ENCODE data around the gene GPATCH2L.

GPATCH2L gene

DNA sequence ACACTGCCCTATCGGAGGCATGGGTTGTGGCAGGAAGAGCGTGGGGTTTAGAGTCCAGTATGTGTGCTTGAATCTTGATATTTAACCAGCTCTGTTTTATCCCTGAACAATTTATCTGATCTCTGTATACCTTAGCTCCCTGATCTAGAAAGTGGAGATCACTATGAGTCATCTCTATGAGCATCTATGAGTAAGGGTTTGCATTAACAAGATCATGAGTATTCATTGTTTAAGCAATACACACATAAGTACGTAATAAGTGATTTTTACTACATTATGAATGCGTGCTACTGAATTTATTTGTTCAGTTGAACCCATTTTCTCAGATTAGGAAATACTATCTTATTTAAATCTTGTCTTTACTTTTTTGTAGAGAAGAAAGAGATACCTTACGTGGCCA lies 49.4 kb downstream of the GPATCH2L start:
- no peak for DNase-seq

- DNase-seq = no peak
Measured at GRCh38 chr14:76203086-76204001, 51.6 kb downstream of the GPATCH2L start.

- no peak for DNase-seq
Measured at GRCh38 chr14:76204461-76205230, 52.9 kb downstream of the GPATCH2L start.

GRCh38 chr14:76205708-76206107 lies 54.0 kb downstream of the GPATCH2L start:
- no peak for DNase-seq

- DNase-seq = no peak
Measured at GRCh38 chr14:76208340-76208739, 56.6 kb downstream of the GPATCH2L start.

GRCh38 chr14:76212242-76212641 lies 60.5 kb downstream of the GPATCH2L start:
- DNase-seq = no peak

DNA sequence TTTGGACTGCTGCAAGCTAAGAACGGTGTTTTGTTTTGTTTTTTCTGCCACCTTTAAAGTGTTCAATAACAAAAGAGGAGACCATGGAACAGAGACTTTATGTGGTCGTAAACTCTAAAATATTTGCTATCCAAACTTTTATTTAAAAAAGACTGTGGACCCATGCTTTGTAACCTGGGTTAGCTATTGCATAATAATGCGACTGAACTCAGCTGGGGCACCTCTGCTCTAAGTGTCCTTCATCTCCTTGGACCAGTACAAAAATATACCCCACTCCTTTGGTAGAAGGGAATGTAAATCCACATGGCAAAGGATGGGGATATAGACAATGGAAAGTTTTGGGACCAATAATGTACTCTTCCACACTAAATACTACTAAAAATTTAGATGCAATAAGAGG lies 65.5 kb downstream of the GPATCH2L start:
- no peak for DNase-seq

DNA sequence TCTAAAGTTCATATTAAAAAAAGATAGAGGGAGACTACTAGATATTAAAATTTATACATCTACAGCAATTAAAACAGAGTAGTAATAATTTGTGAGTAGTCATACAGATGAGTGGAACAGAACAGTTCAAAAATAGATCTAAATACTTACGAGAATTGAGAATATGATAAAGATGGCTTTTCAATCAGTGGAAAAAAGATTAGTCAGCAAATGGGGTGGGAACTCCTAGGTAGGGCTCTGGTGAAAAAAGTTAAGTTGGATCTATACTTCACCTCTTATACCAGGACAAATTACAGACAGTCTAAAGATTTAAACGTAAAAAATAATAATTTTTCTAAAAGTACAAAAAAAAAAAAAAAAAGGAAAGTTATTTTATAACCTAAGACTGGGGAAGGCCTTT lies 66.9 kb downstream of the GPATCH2L start:
- DNase-seq = no peak

- DNase-seq = no peak
Measured at GRCh38 chr14:76219873-76220272, 68.2 kb downstream of the GPATCH2L start.

GRCh38 chr14:76227450-76228050 lies 75.8 kb downstream of the GPATCH2L start:
- no peak for DNase-seq

- DNase-seq = no peak
Measured at GRCh38 chr14:76228138-76228537, 76.4 kb downstream of the GPATCH2L start.

DNA sequence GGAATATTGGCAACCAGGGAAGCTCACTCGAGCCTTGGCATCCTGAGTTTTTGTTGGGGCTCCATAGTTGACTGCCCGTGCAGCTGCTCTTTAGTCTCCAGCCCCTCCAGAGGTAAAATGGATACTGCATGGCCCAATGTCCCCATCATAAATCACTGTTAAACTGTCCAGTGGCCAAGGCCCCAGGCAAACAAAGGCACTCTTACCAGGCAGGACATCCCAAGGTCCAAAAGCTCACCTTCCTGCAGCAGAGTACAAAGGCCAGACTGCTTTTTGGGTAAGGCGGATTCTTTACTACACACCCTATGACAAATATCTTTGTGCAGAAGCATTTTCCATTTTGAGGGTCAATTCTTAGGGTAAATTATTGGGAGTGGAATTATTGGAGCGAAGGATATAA lies 81.1 kb downstream of the GPATCH2L start:
- DNase-seq = no peak

- no peak for DNase-seq
Measured at GRCh38 chr14:76235628-76236027, 83.9 kb downstream of the GPATCH2L start.

DNA sequence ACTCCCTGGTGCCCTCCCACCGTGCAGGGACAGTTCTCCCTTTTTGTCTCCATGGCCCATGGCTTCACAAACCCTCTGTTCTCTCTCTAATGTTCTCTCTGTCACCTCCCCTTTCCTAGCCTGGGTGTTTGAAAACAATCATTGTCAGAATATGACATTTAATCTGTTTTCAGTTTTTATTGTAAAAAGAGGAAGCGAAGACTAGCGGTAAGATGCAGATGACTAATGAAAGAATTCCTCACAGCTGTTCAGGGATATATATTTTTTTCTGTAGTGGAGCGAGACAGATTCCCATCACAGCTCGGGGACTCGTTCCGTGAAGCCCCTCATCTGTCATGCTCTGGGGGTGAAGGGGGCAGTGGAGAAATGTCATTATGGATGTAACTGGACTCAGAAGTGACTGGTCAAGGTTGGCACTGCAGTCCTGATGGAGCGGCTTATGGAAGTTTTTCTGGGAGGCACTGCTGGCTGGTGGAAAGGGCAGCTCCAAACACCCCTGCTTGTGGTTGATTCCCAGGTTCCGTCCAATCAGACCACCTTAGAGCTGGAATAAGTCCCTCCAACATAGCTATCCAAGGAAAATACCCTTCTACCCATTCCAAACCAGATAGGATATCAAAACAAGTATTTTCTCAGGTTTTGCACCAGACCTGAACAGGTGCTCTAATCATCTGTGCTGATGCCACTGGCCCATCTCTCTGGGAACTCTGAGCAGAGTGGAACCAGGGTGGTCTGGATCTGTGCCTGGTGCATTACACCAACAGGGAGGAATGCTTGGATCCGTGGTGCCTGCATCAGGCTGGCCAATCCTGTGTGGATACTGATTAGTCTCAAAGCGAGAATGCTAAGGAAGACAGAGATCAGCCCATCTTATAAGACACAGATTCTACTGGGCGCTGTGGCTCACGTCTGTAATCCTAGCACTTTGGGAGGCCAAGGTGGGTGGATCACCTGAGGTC lies 84.7 kb downstream of the GPATCH2L start:
- no peak for DNase-seq

DNA sequence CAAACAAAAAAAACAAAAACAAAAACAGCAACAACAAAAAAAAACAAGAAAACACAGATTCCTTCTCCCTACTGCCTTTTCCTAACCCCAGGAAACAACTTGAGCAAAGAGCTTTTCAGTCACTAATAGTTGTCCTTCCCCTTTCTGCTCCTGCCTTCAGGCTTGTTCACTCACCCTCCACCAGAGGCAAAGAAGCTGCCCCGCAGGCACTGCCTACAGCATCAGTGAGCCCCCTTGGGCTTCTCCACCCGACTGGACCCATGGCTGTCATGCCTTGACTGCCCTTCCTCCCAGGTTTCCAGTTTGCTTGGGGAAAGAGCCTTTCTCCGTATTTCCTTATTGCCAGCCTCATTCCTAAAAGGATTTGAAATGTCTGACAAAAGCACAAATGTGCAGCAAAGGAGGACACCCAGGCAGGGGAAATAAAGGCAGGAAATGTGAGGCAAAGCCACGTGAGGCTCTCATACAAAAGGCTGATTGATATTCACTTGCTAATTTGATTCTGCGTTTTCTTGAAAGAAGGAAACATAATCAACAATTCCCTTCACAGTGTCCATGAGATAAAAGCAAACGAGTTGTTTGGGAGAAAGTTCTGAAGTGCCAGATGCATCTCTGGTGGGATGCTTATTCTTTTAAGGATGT lies 85.7 kb downstream of the GPATCH2L start:
- DNase-seq = no peak

DNA sequence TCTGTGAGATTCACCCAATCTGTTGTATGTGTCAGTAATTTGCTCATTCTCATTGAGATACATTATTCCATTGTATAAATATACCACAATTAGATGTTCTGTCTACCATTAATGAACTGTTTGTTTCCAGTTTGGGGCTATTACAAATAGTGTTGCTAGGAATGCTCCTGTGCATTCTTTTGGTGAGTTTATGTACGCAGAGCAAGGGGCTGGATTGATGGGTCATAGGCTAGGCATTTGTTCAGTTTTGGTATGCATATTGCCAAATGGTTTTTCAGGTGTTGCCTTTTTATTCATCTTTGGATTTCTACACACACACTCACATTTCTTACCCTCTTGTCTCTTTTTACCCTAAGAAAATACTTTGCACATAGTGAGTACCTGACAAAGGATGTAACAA lies 93.4 kb downstream of the GPATCH2L start:
- no peak for DNase-seq

- no peak for DNase-seq
Measured at GRCh38 chr14:76250302-76250701, 98.6 kb downstream of the GPATCH2L start.

GRCh38 chr14:76252471-76252870 lies 100.7 kb downstream of the GPATCH2L start:
- no peak for DNase-seq

GRCh38 chr14:76253111-76253510 lies 101.4 kb downstream of the GPATCH2L start:
- no peak for DNase-seq

DNA sequence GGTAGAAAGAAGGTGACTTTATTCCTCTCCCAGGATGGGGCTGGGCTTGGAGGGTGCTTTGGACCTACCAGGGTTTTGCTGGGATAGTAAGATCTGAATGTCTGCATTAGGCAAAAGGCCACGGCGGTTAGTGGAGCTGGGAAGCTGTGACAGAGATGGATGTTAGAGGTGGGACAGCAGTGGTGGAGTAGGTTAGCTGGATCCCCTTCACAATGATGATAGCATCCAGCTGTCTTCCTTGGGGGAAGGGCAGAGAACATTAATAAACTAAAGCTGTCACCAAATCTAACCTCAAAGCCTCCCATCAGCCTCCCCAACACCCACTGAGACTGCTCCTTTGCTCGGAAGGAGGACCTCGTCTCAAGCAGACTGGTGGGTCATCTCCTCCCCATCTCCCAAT lies 104.8 kb downstream of the GPATCH2L start:
- DNase-seq = no peak

- DNase-seq = no peak
Measured at GRCh38 chr14:76257111-76257803, 105.5 kb downstream of the GPATCH2L start.
